K562 (cell line): Measurements from ENCODE around the gene TANK. TPM values are rescaled to one million over a fixed set of nuclear protein-coding genes. Genes with fewer than 3 reads are reported as not detected.
A peak's percentile ranks its signal among the peaks of the same experiment; 100 is the strongest.

ENCODE experiments used
- ARID1B ChIP-seq: fragments of 450-650 bp; IDR thresholded peaks from 2 replicates; pipeline ENCODE4 v1.6.1; 2016; ENCODE audit warnings: antibody characterized with exemption, mild to moderate bottlenecking, inconsistent platforms
- ATF3 ChIP-seq, 2 experiments: fragments of 450-650 bp in 1 of 2; sonication (generic) in 1 of 2; formaldehyde crosslinking in 1 of 2; IDR thresholded peaks in 1 of 2; conservative IDR thresholded peaks in 1 of 2; 2 replicates each; pipeline versions ENCODE4 v1.6.1 to v1.8.1; 2016 to 2023; ENCODE audit warnings: mild to moderate bottlenecking in 2 of 2, moderate library complexity in 2 of 2, inconsistent platforms in 1 of 2, missing genetic modification reagents in 1 of 2
- CBFA2T2 ChIP-seq: fragments of 450-650 bp; conservative IDR thresholded peaks from 2 replicates; pipeline ENCODE4 v1.6.1; 2017; ENCODE audit warnings: mild to moderate bottlenecking
- CREB3 ChIP-seq: fragments of 450-650 bp; conservative IDR thresholded peaks from 2 replicates; pipeline ENCODE4 v1.6.1; 2016; ENCODE audit warnings: missing genetic modification characterization, low read depth, mild to moderate bottlenecking, missing compliant biosample characterization, moderate library complexity
- DMBX1 ChIP-seq: fragments of 250-450 bp; sonication (Bioruptor Pico); IDR thresholded peaks from 2 replicates; pipeline ENCODE4 v1.8.0; 2022; ENCODE audit warnings: inconsistent platforms, mild to moderate bottlenecking, moderate library complexity, borderline replicate concordance
- EP300 ChIP-seq: IDR thresholded peaks from 2 replicates; pipeline ENCODE4 v1.6.1; 2012; ENCODE audit warnings: low read length, improper control_type of control experiment
- HMBOX1 ChIP-seq: sonication (generic); IDR thresholded peaks from 2 replicates; pipeline ENCODE4 v1.6.1; 2016
- JUND ChIP-seq, 2 experiments: IDR thresholded peaks; 2 replicates in 1 of 2; 3 replicates in 1 of 2; pipeline ENCODE4 v1.6.1; 2011; ENCODE audit warnings: borderline replicate concordance in 2 of 2, low read depth in 2 of 2, low read length in 2 of 2, improper control_type of control experiment in 1 of 2, missing biosample characterization in 1 of 2, missing genetic modification characterization in 1 of 2, missing genetic modification reagents in 1 of 2
- KDM1A ChIP-seq, 2 experiments: fragments of 450-650 bp; IDR thresholded peaks; 2 replicates each; pipeline ENCODE4 v1.6.1; 2016; ENCODE audit warnings: mild to moderate bottlenecking in 2 of 2
- MECOM ChIP-seq: fragments of 250-450 bp; sonication (Bioruptor Pico); IDR thresholded peaks from 2 replicates; pipeline ENCODE4 v1.8.0; 2022; ENCODE audit warnings: inconsistent platforms
- MEIS2 ChIP-seq: fragments of 450-650 bp; IDR thresholded peaks from 2 replicates; pipeline ENCODE4 v1.6.1; 2014; ENCODE audit warnings: mild to moderate bottlenecking; ENCODE audit not compliant: partially characterized antibody
- NCOR1 ChIP-seq: fragments of 450-650 bp; IDR thresholded peaks from 2 replicates; pipeline ENCODE4 v1.6.1; 2016; ENCODE audit warnings: mild to moderate bottlenecking, moderate library complexity
- NFIC ChIP-seq: fragments of 450-650 bp; IDR thresholded peaks from 2 replicates; pipeline ENCODE4 v1.6.1; 2017; ENCODE audit warnings: mild to moderate bottlenecking, inconsistent platforms
- STAG1 ChIP-seq: sonication (generic); formaldehyde crosslinking; IDR thresholded peaks from 2 replicates; pipeline ENCODE4 v1.5.0; 2020; ENCODE audit warnings: missing genetic modification reagents, borderline replicate concordance
- TCF3 ChIP-seq: sonication (generic); formaldehyde crosslinking; IDR thresholded peaks from 2 replicates; pipeline ENCODE4 v1.4.0; 2020; ENCODE audit warnings: mild to moderate bottlenecking, missing genetic modification reagents
- ZBTB2 ChIP-seq: fragments of 450-650 bp; IDR thresholded peaks from 2 replicates; pipeline ENCODE4 v1.6.1; 2016; ENCODE audit warnings: antibody characterized with exemption
- ZNF592 ChIP-seq: fragments of 450-650 bp; IDR thresholded peaks from 2 replicates; pipeline ENCODE4 v1.6.1; 2017; ENCODE audit warnings: antibody characterized with exemption, mild to moderate bottlenecking
- polyA plus RNA-seq, 8 experiments: library from polyadenylated mRNA; depleted of rRNA in 4 of 8; stranded (reverse) in 5 of 8; unstranded in 3 of 8; fragments of >200 nt; fragmentation: Nextera tagmentation in 2 of 8; fragmentation: Illumina TruSeq in 1 of 8; extraction: Ambion mirVana in 2 of 8; extraction: Trizol in 1 of 8; gene quantifications; 2 replicates each; pipeline versions ENCODE4 v1.2.1 to v1.2.3, GENCODE V29; 2011 to 2014; ENCODE audit warnings: inconsistent platforms in 1 of 8, missing spikeins in 1 of 8
- total RNA-seq, 7 experiments: library from RNA; depleted of rRNA in 6 of 7; stranded (reverse); fragments of >200 nt in 6 of 7; fragmentation: Illumina TruSeq in 2 of 7; extraction: Trizol in 2 of 7; gene quantifications; 2 replicates each; pipeline versions ENCODE4 v1.2.1 to v1.2.3, GENCODE V29; 2011 to 2021; ENCODE audit warnings: low replicate concordance in 1 of 7

The TANK gene
- total and polyA plus RNA-seq, 9 of the 15 experiments (the other 6 are each of a cell fraction or from before 2014, with no cell fraction given): 43.0 to 91.5 (median 54.4) TPM

GRCh38 chr2:161208527-161209139 lies 48.4 kb downstream of the TANK start (continued):
- TF ChIP-seq ZBTB2: no peak
- TF ChIP-seq MEIS2: peak; percentile 17
- peak; percentile 84 for TF ChIP-seq ATF3 (IDR thresholded peaks at IDR 0.05)
- TF ChIP-seq ATF3 (CRISPR knock-in tag; conservative IDR thresholded peaks at IDR 0.05): no peak; the same call in 1 of the 2 replicates
- TF ChIP-seq HMBOX1: peak; percentile 48; the same call in 1 of the 2 replicates
- 0 out of 2 replicates have a peak, but pooled peaks have one; percentile 29 for TF ChIP-seq NCOR1
- peak in 1 of 2 experiments; percentile 12; a peak in 1 of 4 replicates for TF ChIP-seq KDM1A (IDR thresholded peaks at IDR 0.05)
- TF ChIP-seq ARID1B: peak; percentile 72
- peak; percentile 42; the same call in 1 of the 2 replicates for TF ChIP-seq EP300
- TF ChIP-seq NFIC: peak; percentile 71
- TF ChIP-seq TCF3 (CRISPR knock-in tag): peak; percentile 64; the same call in 1 of the 2 replicates
- no peak for TF ChIP-seq STAG1
- TF ChIP-seq DMBX1: 0 out of 2 replicates have a peak, but pooled peaks have one; percentile 26
- TF ChIP-seq MECOM (CRISPR knock-in tag): peak; percentile 86; the same call in 1 of the 2 replicates
- TF ChIP-seq ZNF592: 0 out of 2 replicates have a peak, but pooled peaks have one; percentile 26
- TF ChIP-seq JUND (IDR thresholded peaks at IDR 0.05; ENCODE audit: borderline replicate concordance, low read depth, low read length): peak; percentile 91
- TF ChIP-seq JUND (tag; IDR thresholded peaks at IDR 0.05; ENCODE audit: borderline replicate concordance, low read depth, low read length): peak; percentile 93
- peak; percentile 42; the same call in 1 of the 2 replicates for TF ChIP-seq CBFA2T2
- no peak for TF ChIP-seq CREB3 (tag)
